ENCODE measurements around the gene PDE1A.

The PDE1A gene

DNA sequence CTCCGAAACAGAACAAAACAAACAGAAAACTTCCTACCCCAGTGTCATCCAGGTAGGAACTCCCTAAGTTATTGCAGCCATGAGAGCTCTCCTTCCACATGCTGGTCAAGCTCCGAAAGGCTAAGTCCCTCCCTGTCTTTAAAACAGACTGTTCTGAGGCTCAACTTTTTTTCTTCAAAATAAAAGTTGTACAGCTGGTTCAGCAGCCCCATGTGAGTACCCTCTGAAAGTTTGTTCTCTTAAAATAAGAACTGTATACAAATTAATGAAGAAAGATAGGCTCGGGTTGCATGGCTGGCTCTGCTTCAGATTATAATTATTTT, at the start of gene PDE1A:
PDE1A (minus strand) TSS at position 119 of the 323 bp plus-strand sequence.
- H3K27ac ChIP-seq (ENCODE audit: low read depth, low read length): no peak within 1 kb of the TSS
- no peaks in the 10 kb centered on the region for H3K4me1 ChIP-seq (ENCODE audit: control insufficient read depth, low read length)
- H3K4me2 ChIP-seq (ENCODE audit: low read length): no peak within 1 kb of the TSS
- no peaks in the 10 kb centered on the region for H3K9me2 ChIP-seq (replicated peaks; ENCODE audit: control insufficient read depth, low read length)
- no peaks in the 10 kb centered on the region for H3K27me3 ChIP-seq (ENCODE audit: control insufficient read depth, low read length)
- TF ChIP-seq, protein P1, sequence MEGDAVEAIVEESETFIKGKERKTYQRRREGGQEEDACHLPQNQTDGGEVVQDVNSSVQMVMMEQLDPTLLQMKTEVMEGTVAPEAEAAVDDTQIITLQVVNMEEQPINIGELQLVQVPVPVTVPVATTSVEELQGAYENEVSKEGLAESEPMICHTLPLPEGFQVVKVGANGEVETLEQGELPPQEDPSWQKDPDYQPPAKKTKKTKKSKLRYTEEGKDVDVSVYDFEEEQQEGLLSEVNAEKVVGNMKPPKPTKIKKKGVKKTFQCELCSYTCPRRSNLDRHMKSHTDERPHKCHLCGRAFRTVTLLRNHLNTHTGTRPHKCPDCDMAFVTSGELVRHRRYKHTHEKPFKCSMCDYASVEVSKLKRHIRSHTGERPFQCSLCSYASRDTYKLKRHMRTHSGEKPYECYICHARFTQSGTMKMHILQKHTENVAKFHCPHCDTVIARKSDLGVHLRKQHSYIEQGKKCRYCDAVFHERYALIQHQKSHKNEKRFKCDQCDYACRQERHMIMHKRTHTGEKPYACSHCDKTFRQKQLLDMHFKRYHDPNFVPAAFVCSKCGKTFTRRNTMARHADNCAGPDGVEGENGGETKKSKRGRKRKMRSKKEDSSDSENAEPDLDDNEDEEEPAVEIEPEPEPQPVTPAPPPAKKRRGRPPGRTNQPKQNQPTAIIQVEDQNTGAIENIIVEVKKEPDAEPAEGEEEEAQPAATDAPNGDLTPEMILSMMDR (IDR thresholded peaks at IDR 0.05; ENCODE audit: low read depth, low read length, poor library complexity, severe bottlenecking): no peak
- no peak for TF ChIP-seq EZH2phosphoT487 (IDR thresholded peaks at IDR 0.05; ENCODE audit: borderline replicate concordance, low read length)
- H3K9me3 ChIP-seq (ENCODE audit: control insufficient read depth, insufficient read depth, low read length): no peaks in the 10 kb centered on the region
- no peaks in the 10 kb centered on the region for H4K20me1 ChIP-seq (ENCODE audit: control insufficient read depth, insufficient read depth, low read depth, low read length)
- H3K36me3 ChIP-seq (ENCODE audit: control insufficient read depth, low read length): no peaks in the 10 kb centered on the region
- no peak within 1 kb of the TSS for H3K4me3 ChIP-seq (ENCODE audit: low read length)
- H3F3A ChIP-seq (ENCODE audit: control insufficient read depth, insufficient read depth): no peaks in the 10 kb centered on the region
- H3K79me2 ChIP-seq (ENCODE audit: control insufficient read depth, low read length): no peaks in the 10 kb centered on the region

GRCh38 chr2:182473635-182474034, 46.8 kb upstream of the PDE1A start:
- H3K4me2 ChIP-seq (ENCODE audit: low read length): no peak overlapping the region
- H4K20me1 ChIP-seq (ENCODE audit: control insufficient read depth, insufficient read depth, low read depth, low read length): no peaks in the 10 kb centered on the region
- TF ChIP-seq, protein P1 (IDR thresholded peaks at IDR 0.05; ENCODE audit: low read depth, low read length, poor library complexity, severe bottlenecking): no peak
- no peaks in the 10 kb centered on the region for H3K4me1 ChIP-seq (ENCODE audit: control insufficient read depth, low read length)
- no peaks in the 10 kb centered on the region for H3K36me3 ChIP-seq (ENCODE audit: control insufficient read depth, low read length)
- no peaks in the 10 kb centered on the region for H3K9me2 ChIP-seq (replicated peaks; ENCODE audit: control insufficient read depth, low read length)
- no peaks in the 10 kb centered on the region for H3F3A ChIP-seq (ENCODE audit: control insufficient read depth, insufficient read depth)
- no peak overlapping the region for H3K4me3 ChIP-seq (ENCODE audit: low read length)
- no peak overlapping the region for H3K27ac ChIP-seq (ENCODE audit: low read depth, low read length)
- H3K27me3 ChIP-seq (ENCODE audit: control insufficient read depth, low read length): no peaks in the 10 kb centered on the region
- H3K79me2 ChIP-seq (ENCODE audit: control insufficient read depth, low read length): no peaks in the 10 kb centered on the region
- H3K9me3 ChIP-seq (ENCODE audit: control insufficient read depth, insufficient read depth, low read length): no peaks in the 10 kb centered on the region

DNA sequence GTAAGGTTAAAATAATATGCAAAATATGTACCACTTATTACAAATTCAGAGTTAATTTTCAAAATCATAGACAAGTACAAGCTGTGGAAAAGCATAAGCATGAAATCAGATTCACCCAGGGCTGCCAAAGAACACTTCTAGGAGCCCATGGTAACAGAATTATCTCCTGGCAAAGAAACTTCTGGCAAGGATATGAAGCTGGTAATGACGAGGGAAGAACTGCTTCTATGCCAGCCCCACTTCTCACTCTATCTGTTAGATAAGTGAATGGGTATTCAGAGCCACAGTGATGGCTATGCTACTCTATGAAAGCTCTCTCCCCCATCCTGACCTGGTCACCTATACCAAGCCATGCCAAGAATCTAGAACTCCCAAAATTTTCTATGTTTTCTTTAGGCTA, 36.9 kb upstream of the PDE1A start:
- H3K9me3 ChIP-seq (ENCODE audit: control insufficient read depth, insufficient read depth, low read length): no peaks in the 10 kb centered on the region
- H3K4me3 ChIP-seq (ENCODE audit: low read length): no peak overlapping the region
- no peak overlapping the region for H3K27ac ChIP-seq (ENCODE audit: low read depth, low read length)
- H3F3A ChIP-seq (ENCODE audit: control insufficient read depth, insufficient read depth): no peaks in the 10 kb centered on the region
- H3K4me1 ChIP-seq (ENCODE audit: control insufficient read depth, low read length): no peaks in the 10 kb centered on the region
- TF ChIP-seq, protein P1 (IDR thresholded peaks at IDR 0.05; ENCODE audit: low read depth, low read length, poor library complexity, severe bottlenecking): no peak
- no peak for TF ChIP-seq EZH2phosphoT487 (IDR thresholded peaks at IDR 0.05; ENCODE audit: borderline replicate concordance, low read length)
- no peak overlapping the region for H3K4me2 ChIP-seq (ENCODE audit: low read length)
- no peaks in the 10 kb centered on the region for H3K36me3 ChIP-seq (ENCODE audit: control insufficient read depth, low read length)
- no peaks in the 10 kb centered on the region for H3K79me2 ChIP-seq (ENCODE audit: control insufficient read depth, low read length)
- H4K20me1 ChIP-seq (ENCODE audit: control insufficient read depth, insufficient read depth, low read depth, low read length): no peaks in the 10 kb centered on the region
- no peaks in the 10 kb centered on the region for H3K9me2 ChIP-seq (replicated peaks; ENCODE audit: control insufficient read depth, low read length)
- H3K27me3 ChIP-seq (ENCODE audit: control insufficient read depth, low read length): no peaks in the 10 kb centered on the region

DNA sequence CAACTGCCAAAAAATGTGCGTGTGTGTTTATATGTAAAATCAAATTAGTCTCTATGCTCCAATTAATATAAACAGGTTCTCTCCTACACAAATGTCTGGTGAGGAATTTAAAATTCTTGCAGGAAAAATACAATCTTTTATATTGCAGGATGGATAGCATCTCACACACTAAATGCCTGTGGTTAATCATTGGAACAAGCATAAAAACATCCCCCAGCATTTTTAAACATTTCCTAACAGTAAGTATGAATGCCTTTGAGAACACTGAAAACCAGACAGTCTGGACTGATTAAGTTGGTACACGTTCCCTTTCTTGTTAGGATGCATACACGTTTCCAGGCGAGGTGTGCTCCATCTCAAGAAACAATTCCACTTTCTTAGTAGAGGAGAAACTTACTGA, 29.9 kb upstream of the PDE1A start:
- no peak overlapping the region for H3K27ac ChIP-seq (ENCODE audit: low read depth, low read length)
- H3K9me2 ChIP-seq (replicated peaks; ENCODE audit: control insufficient read depth, low read length): no peaks in the 10 kb centered on the region
- no peak overlapping the region for H3K4me2 ChIP-seq (ENCODE audit: low read length)
- H3K36me3 ChIP-seq (ENCODE audit: control insufficient read depth, low read length): no peaks in the 10 kb centered on the region
- H3K9me3 ChIP-seq (ENCODE audit: control insufficient read depth, insufficient read depth, low read length): no peaks in the 10 kb centered on the region
- no peak overlapping the region for H3K4me3 ChIP-seq (ENCODE audit: low read length)
- H3K79me2 ChIP-seq (ENCODE audit: control insufficient read depth, low read length): no peaks in the 10 kb centered on the region
- no peaks in the 10 kb centered on the region for H3K4me1 ChIP-seq (ENCODE audit: control insufficient read depth, low read length)
- H4K20me1 ChIP-seq (ENCODE audit: control insufficient read depth, insufficient read depth, low read depth, low read length): no peaks in the 10 kb centered on the region
- no peak for TF ChIP-seq EZH2phosphoT487 (IDR thresholded peaks at IDR 0.05; ENCODE audit: borderline replicate concordance, low read length)
- TF ChIP-seq, protein P1 (IDR thresholded peaks at IDR 0.05; ENCODE audit: low read depth, low read length, poor library complexity, severe bottlenecking): no peak
- no peaks in the 10 kb centered on the region for H3K27me3 ChIP-seq (ENCODE audit: control insufficient read depth, low read length)
- no peaks in the 10 kb centered on the region for H3F3A ChIP-seq (ENCODE audit: control insufficient read depth, insufficient read depth)

All from DOHH2 (cell line).